KG1 (cell line): ENCODE data around the gene ANXA2R.
"Not testable (repeated sequence)": the region's sequence is repeated elsewhere in the genome, so short reads cannot be mapped to it uniquely, and the experiment has no call there.

Experiments used
- DNase-seq: peaks from one replicate; lab custom pipeline; 2025; lab: John Stamatoyannopoulos, UW

ANXA2R gene

DNA sequence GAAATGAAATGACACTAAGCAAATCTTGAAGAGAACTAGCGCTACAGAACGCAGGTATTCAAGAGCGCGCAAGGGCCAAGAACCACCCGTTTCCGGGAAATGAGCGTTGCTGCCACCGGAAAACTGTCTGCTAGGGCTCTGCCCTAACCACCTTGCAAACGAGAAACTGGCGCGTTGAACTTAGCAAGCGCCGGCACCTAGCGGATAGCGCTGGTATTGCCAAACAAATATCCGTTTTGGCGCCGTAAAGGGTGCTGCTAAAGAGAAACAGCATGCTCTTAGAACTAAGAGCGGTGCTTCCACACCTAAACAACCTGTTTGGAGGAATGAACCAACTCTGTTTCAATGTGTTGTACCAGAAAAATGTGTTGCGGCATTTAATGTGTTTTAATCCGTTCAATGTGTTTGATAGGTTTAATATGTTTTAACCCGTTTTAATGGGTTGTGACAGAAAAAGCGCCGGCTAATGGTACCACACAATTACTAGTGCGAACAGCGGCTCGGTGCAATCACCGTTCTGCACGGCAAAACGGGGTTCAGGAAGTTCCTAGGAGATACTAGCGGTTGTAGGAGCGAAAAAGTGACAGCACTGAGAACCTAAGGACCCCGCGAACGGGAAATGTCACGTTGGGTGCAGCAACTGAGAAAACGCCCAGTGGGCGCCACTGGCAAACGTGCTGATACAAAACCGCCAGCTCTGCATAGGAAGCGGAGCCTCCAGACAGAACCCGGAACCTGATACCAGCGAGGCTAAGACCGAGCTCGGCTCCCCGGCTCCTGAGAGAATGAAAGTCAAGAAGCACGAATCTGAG, at the start of gene ANXA2R:
Gene ANXA2R, minus strand, starts transcription at position 33 of the 812 bp plus-strand sequence. CDS start 273 bp downstream, outside the sequence.
- DNase-seq: no peak

DNA sequence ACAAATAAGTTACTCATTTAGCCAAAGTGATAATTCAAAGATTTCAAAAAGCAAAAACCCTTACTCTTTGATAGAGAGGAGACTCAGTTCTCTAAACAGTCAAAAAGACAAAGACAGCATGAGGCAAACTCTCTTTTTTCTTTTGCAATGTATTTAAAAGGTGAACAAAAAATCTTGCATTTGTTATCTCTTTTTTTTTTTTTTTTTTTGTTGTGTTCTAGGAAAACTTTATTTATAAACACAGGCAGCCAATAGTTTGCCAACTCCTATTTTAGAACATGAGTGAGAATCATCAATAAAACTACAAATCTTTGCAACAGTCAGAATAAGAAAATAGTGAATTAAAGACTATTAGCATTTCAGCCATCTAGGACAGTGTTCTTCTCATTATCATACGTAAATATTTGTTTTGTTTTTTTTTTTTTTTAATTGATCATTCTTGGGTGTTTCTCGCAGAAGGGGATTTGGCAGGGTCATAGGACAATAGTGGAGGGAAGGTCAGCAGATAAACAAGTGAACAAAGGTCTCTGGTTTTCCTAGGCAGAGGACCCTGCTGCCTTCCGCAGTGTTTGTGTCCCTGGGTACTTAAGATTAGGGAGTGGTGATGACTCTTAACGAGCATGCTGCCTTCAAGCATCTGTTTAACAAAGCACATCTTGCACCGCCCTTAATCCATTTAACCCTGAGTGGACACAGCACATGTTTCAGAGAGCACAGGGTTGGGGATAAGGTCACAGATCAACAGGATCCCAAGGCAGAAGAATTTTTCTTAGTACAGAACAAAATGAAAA, 46.2 kb upstream of the ANXA2R start:
- not testable (repeated sequence) for DNase-seq

GRCh38 chr5:43085453-43085852, 45.3 kb upstream of the ANXA2R start:
- DNase-seq: no peak

- DNase-seq: not testable (repeated sequence)
Measured at GRCh38 chr5:43084468-43084867, 44.3 kb upstream of the ANXA2R start.

GRCh38 chr5:43081345-43081744, 41.2 kb upstream of the ANXA2R start:
- not testable (repeated sequence) for DNase-seq

- no peak for DNase-seq
Measured at GRCh38 chr5:43078956-43079355, 38.8 kb upstream of the ANXA2R start.

- not testable (repeated sequence) for DNase-seq
Measured at GRCh38 chr5:43077446-43078191, 37.5 kb upstream of the ANXA2R start.

GRCh38 chr5:43075319-43076293, 35.5 kb upstream of the ANXA2R start:
- DNase-seq: no peak

DNA sequence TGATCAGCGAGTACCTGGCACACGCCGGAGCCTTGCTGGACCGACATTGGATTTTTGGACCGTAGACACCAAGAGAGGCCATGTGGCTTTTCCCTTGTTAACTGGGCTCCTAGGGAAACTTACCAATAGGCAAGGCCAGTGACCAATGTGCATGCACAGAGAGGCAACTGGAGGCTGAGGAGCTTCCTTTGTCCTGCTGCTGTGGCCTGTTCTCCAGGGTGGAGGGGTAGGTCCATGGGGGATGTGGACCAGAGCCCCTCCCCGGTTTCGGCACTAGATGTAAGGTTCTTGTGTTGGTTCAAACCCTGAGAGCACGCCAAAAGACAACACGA, 34.8 kb upstream of the ANXA2R start:
- DNase-seq: no peak

- DNase-seq: no peak
Measured at GRCh38 chr5:43073597-43074546, 33.8 kb upstream of the ANXA2R start.

GRCh38 chr5:43069401-43069720, 29.2 kb upstream of the ANXA2R start:
- DNase-seq: not testable (repeated sequence)

DNA sequence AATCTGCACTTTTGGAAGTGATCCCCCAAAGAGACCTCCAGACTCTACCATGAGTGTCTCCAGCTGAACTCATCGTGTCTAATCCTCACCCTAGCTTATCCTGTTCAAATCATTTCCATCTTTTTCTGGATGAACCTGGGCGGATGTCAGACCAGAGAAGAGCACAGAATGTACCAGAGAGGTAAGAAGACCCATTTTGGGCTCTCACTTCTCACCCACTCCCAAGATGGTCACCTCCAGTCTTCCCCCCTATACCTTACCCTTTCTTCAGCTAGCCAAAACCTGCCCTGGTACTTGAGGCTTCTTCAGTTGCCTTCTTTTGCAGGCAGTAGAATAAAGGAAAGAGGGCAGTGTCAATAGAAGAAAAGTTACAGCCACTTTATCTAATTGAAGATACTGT, 27.9 kb upstream of the ANXA2R start:
- DNase-seq: no peak

- DNase-seq: no peak
Measured at GRCh38 chr5:43066799-43067741, 27.0 kb upstream of the ANXA2R start.

- DNase-seq: no peak
Measured at GRCh38 chr5:43065948-43066798, 26.1 kb upstream of the ANXA2R start.

- DNase-seq: no peak
Measured at GRCh38 chr5:43065387-43065947, 25.3 kb upstream of the ANXA2R start.

- no peak for DNase-seq
Measured at GRCh38 chr5:43063721-43064171, 23.6 kb upstream of the ANXA2R start.

- DNase-seq: no peak
Measured at GRCh38 chr5:43061352-43062075, 21.4 kb upstream of the ANXA2R start.
